DOHH2 (cell line): ENCODE results near the gene OR2F1.

Source experiments
- EZH2phosphoT487 ChIP-seq: fragments of 200-600 bp; sonication (generic); IDR thresholded peaks from 2 replicates; pipeline ENCODE4 v1.6.1; 2017; ENCODE audit warnings: borderline replicate concordance, mild to moderate bottlenecking, antibody characterized with exemption, low read length, moderate library complexity, mixed read lengths
- TF ChIP-seq, protein P1 (sequence below): fragments of 200-600 bp; sonication (generic); IDR thresholded peaks from one replicate; pipeline ENCODE4 v1.5.1; 2014; ENCODE audit warnings: antibody characterized with exemption, mild to moderate bottlenecking, low read depth, low read length; ENCODE audit not compliant: poor library complexity, severe bottlenecking

DNA sequence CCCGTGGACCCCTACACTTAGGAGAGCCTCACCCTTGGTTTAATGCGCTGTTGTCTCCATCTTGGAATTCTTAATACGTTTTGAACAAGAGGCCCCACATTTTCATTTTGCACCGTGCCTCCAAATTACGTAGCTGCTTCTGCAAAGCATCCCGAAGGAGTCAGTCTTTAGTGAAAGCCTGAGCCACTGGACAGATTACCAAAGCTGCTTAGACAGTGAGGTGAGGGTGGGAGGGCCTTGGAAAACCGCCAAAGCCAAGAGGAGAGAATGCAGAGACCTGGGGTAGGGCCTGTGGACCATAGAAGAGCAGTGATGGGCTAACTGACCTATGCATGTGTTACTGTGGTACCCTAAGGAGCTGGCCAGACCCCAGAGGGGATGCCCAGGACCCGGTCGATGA lies 48.5 kb upstream of the OR2F1 start:
- TF ChIP-seq, protein P1, sequence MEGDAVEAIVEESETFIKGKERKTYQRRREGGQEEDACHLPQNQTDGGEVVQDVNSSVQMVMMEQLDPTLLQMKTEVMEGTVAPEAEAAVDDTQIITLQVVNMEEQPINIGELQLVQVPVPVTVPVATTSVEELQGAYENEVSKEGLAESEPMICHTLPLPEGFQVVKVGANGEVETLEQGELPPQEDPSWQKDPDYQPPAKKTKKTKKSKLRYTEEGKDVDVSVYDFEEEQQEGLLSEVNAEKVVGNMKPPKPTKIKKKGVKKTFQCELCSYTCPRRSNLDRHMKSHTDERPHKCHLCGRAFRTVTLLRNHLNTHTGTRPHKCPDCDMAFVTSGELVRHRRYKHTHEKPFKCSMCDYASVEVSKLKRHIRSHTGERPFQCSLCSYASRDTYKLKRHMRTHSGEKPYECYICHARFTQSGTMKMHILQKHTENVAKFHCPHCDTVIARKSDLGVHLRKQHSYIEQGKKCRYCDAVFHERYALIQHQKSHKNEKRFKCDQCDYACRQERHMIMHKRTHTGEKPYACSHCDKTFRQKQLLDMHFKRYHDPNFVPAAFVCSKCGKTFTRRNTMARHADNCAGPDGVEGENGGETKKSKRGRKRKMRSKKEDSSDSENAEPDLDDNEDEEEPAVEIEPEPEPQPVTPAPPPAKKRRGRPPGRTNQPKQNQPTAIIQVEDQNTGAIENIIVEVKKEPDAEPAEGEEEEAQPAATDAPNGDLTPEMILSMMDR = no peak
- TF ChIP-seq EZH2phosphoT487 = no peak
